HCT116 (cell line): ENCODE results near the gene LRRC71. TPM values are rescaled to one million over a fixed set of nuclear protein-coding genes. Genes with fewer than 3 reads are reported as not detected.

ENCODE experiments used
- ATAC-seq: fragments of 200-7000 bp; cut with Tn5 transposase; 2 replicates; pipeline ENCODE4 v1.9.1; 2020; ENCODE audit warnings: mild to moderate bottlenecking, moderate library complexity
- BruUV-seq: library from RNA; stranded (reverse); fragments of 400-500 nt; replicated peaks from 2 replicates; lab custom pipeline; 2021; lab: Mats Ljungman, UMichigan
- CTCF ChIA-PET: fragments of 300-600 bp; sonication (Branson Sonifier 250); formaldehyde crosslinking; loops from one replicate; lab custom pipeline; 2021; ENCODE audit warnings: antibody characterized with exemption; lab: Charles Lee
- POLR2A ChIA-PET: fragments of 300-600, 350-600 bp; sonication (Branson Sonifier 250); formaldehyde crosslinking; loops from one replicate; lab custom pipeline; 2021; ENCODE audit warnings: antibody characterized with exemption; lab: Charles Lee
- RAD21 ChIA-PET, 2 experiments: fragments of 300-600 bp; sonication (Branson Sonifier 250); formaldehyde crosslinking; loops; one replicate each; lab custom pipeline; 2023; ENCODE audit warnings: low total read pairs in 2 of 2; ENCODE audit not compliant: uncharacterized antibody in 2 of 2, unreplicated experiment in 2 of 2, low non-redundant PET in 1 of 2; lab: Charles Lee
- DNase-seq: peaks from one replicate; pipeline ENCODE4 v3.0.0-alpha.2; 2010; ENCODE audit warnings: low read depth, low spot score
- H2AFZ ChIP-seq: fragments of 200-600 bp; shearing (Covaris generic), sonication (generic); 2 replicates; pipeline ENCODE4 v1.6.1; 2017; ENCODE audit warnings: low read depth, mixed run types, mixed read lengths, antibody characterized with exemption, low read length; ENCODE audit not compliant: poor library complexity, severe bottlenecking
- H3K27ac ChIP-seq: 2 replicates; pipeline ENCODE4 v1.5.1; 2012; ENCODE audit warnings: low read depth, low read length
- H3K27me3 ChIP-seq: fragments of 200-600 bp; sonication (generic); 2 replicates; pipeline ENCODE4 v1.6.1; 2016; ENCODE audit warnings: mixed run types, low read length, mixed read lengths; ENCODE audit not compliant: insufficient read depth
- H3K36me3 ChIP-seq, 2 experiments: fragments of 200-500 bp in 1 of 2; fragments of 200-600 bp in 1 of 2; sonication (Bioruptor generic) in 1 of 2; sonication (generic) in 1 of 2; 2 replicates each; pipeline versions ENCODE4 v1.5.1 to v1.6.1; 2014 to 2016; ENCODE audit warnings: low read length in 2 of 2, inconsistent platforms in 1 of 2, mixed read lengths in 1 of 2, mixed run types in 1 of 2; ENCODE audit not compliant: insufficient read depth in 2 of 2, control insufficient read depth in 1 of 2
- H3K4me1 ChIP-seq, 2 experiments: fragments of 200-600 bp in 1 of 2; sonication (generic) in 1 of 2; 2 replicates each; pipeline versions ENCODE4 v1.5.1 to v1.6.1; 2012 to 2017; ENCODE audit warnings: low read length in 2 of 2, inconsistent platforms in 1 of 2, mild to moderate bottlenecking in 1 of 2, mixed read lengths in 1 of 2, mixed run types in 1 of 2, moderate library complexity in 1 of 2; ENCODE audit not compliant: insufficient read depth in 2 of 2, control insufficient read depth in 1 of 2
- H3K4me2 ChIP-seq: fragments of 200-600 bp; sonication (generic); 2 replicates; pipeline ENCODE4 v1.6.1; 2017; ENCODE audit warnings: mixed run types, low read length, mixed read lengths
- H3K4me3 ChIP-seq, 2 experiments: fragments of 200-600 bp in 1 of 2; sonication (generic) in 1 of 2; replicated peaks in 1 of 2; 2 replicates each; pipeline ENCODE4 v1.5.1; 2011 to 2016; ENCODE audit warnings: low read length in 2 of 2, control low read depth in 1 of 2, low read depth in 1 of 2, mild to moderate bottlenecking in 1 of 2, mixed read lengths in 1 of 2, mixed run types in 1 of 2
- H3K79me2 ChIP-seq: fragments of 200-600 bp; sonication (generic); 2 replicates; pipeline ENCODE4 v1.6.1; 2017; ENCODE audit warnings: mild to moderate bottlenecking, mixed run types, low read length, moderate library complexity, mixed read lengths; ENCODE audit not compliant: insufficient read depth
- H3K9ac ChIP-seq: fragments of 200-600 bp; sonication (generic); 2 replicates; pipeline ENCODE4 v1.6.1; 2016; ENCODE audit warnings: low read length, mixed read lengths
- H3K9me2 ChIP-seq: fragments of 200-600 bp; sonication (generic), shearing (Covaris generic); 2 replicates; pipeline ENCODE4 v1.6.1; 2017; ENCODE audit warnings: mixed run types, mild to moderate bottlenecking, moderate library complexity; ENCODE audit not compliant: insufficient read depth
- H3K9me3 ChIP-seq, 2 experiments: fragments of 200-500 bp in 1 of 2; fragments of 200-600 bp in 1 of 2; sonication (Bioruptor generic) in 1 of 2; sonication (generic) in 1 of 2; 2 replicates each; pipeline ENCODE4 v1.6.1; 2014 to 2017; ENCODE audit warnings: low read length in 2 of 2, mixed read lengths in 2 of 2, inconsistent platforms in 1 of 2, low read depth in 1 of 2, mild to moderate bottlenecking in 1 of 2, mixed run types in 1 of 2, moderate library complexity in 1 of 2; ENCODE audit not compliant: control insufficient read depth in 1 of 2, insufficient read depth in 1 of 2
- H4K20me1 ChIP-seq: fragments of 200-600 bp; sonication (generic), shearing (Covaris generic); 2 replicates; pipeline ENCODE4 v1.6.1; 2017; ENCODE audit warnings: mixed run types, mild to moderate bottlenecking, moderate library complexity; ENCODE audit not compliant: insufficient read depth
- CEBPB ChIP-seq: IDR thresholded peaks from 2 replicates; pipeline ENCODE4 v1.6.1; 2012; ENCODE audit warnings: low read depth
- EZH2 ChIP-seq: fragments of 200-600 bp; sonication (generic); IDR thresholded peaks from 2 replicates; pipeline ENCODE4 v1.6.1; 2017; ENCODE audit warnings: antibody characterized with exemption, mixed run types
- POLR2AphosphoS5 ChIP-seq: IDR thresholded peaks from 2 replicates; pipeline ENCODE4 v1.6.1; 2011; ENCODE audit warnings: mild to moderate bottlenecking, low read depth, low read length, moderate library complexity
- RAD21 ChIP-seq: IDR thresholded peaks from 2 replicates; pipeline ENCODE4 v1.6.1; 2012; ENCODE audit warnings: low read depth, mild to moderate bottlenecking
- SRF ChIP-seq: IDR thresholded peaks from 2 replicates; pipeline ENCODE4 v1.6.1; 2012; ENCODE audit warnings: low read depth
- YY1 ChIP-seq: IDR thresholded peaks from 2 replicates; pipeline ENCODE4 v1.6.1; 2011; ENCODE audit warnings: low read length, low read depth, moderate library complexity, mild to moderate bottlenecking; ENCODE audit not compliant: insufficient replicate concordance; ENCODE audit errors: extremely low read depth
- ZFX ChIP-seq: fragments of 450-650 bp; IDR thresholded peaks from 2 replicates; pipeline ENCODE4 v1.6.1; 2017
- intact Hi-C: fragments of 100-400 bp; cut with micrococcal nuclease; formaldehyde crosslinking; loops from 2 replicates; pipeline ENCODE4 v1.10.0; 2022
- total RNA-seq: library from RNA; stranded (reverse); gene quantifications from one replicate; pipeline ENCODE4 v1.2.1, GENCODE V29; 2021; ENCODE audit not compliant: unreplicated experiment
- TF ChIP-seq, protein P1 (sequence below), 3 experiments: fragments of 200-600 bp in 1 of 3; sonication (generic) in 1 of 3; IDR thresholded peaks in 2 of 3; conservative IDR thresholded peaks in 1 of 3; 2 replicates each; pipeline ENCODE4 v1.5.1; 2012 to 2017; ENCODE audit warnings: low read depth in 2 of 3, low read length in 2 of 3, antibody characterized with exemption in 1 of 3, borderline replicate concordance in 1 of 3, control low read depth in 1 of 3, mild to moderate bottlenecking in 1 of 3, mixed read lengths in 1 of 3, mixed run types in 1 of 3, moderate library complexity in 1 of 3; ENCODE audit not compliant: insufficient read depth in 1 of 3

Gene LRRC71
- total RNA-seq, 1 experiment from 2014 or later = not detected

DNA sequence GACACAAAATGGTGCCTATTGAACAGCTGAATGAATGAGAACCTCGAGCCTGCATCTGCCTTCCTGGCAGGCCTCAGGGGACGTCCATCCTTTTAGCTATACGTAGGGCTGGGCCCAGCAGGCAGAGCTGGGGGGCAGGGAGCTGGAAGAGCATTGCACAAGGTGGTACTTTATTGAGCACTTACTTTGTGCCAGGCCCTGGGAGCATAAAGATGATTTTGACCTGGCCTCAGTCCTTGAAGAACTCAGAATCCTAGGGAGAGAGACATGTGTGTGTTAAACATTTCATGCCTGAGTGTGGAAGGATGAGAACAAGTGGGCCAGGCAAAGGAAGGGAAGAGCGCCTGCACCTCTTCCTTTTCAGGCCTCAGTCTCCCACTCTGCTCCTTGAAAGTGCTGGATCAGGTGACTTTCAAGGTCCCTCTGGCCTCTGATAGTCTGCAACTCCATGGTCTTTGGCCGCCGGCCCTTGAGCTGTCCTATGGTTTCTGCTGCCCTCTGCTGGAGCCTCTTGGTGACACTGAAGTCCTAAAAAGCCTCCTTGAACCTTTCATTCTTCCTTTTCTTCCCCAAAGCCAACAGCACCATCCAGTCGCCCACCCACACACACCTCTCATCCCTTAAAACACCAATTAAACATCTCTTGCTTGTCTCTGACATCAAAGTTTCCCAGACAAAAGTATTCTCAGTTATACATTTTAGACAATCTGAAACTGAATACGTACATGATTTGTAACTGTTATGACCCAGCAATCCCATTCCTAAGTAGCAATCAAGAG lies 30.4 kb upstream of the LRRC71 start:
- Histone ChIP-seq H4K20me1 (no peaks in the 10 kb centered on the region), H3K9ac (no peak overlapping the region; the same call in 1 of the 2 replicates), H3K4me3 (no peak overlapping the region), H3K9me3 (no peaks in the 10 kb centered on the region), H3K4me1 (peaks cover 0 to 35% of the 10 kb centered on the region in 2 experiments; a peak in 3 of 4 replicates), H3K27ac (no peak overlapping the region), H3K4me2 (peak overlapping the region; percentile 37), H3K36me3 (no peaks in the 10 kb centered on the region), H3K27me3 (no peaks in the 10 kb centered on the region), H3K9me2 (no peaks in the 10 kb centered on the region), H2AFZ (peak overlapping the region; percentile 79), H3K79me2 (no peaks in the 10 kb centered on the region)
- no TSS peak for BruUV-seq
- ATAC-seq (peak; percentile 68), DNase-seq (peak; percentile 81)
- no peak for TF ChIP-seq EZH2
- no peak for TF ChIP-seq CEBPB
- TF ChIP-seq, protein P1, sequence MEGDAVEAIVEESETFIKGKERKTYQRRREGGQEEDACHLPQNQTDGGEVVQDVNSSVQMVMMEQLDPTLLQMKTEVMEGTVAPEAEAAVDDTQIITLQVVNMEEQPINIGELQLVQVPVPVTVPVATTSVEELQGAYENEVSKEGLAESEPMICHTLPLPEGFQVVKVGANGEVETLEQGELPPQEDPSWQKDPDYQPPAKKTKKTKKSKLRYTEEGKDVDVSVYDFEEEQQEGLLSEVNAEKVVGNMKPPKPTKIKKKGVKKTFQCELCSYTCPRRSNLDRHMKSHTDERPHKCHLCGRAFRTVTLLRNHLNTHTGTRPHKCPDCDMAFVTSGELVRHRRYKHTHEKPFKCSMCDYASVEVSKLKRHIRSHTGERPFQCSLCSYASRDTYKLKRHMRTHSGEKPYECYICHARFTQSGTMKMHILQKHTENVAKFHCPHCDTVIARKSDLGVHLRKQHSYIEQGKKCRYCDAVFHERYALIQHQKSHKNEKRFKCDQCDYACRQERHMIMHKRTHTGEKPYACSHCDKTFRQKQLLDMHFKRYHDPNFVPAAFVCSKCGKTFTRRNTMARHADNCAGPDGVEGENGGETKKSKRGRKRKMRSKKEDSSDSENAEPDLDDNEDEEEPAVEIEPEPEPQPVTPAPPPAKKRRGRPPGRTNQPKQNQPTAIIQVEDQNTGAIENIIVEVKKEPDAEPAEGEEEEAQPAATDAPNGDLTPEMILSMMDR (IDR thresholded peaks at IDR 0.05 in 2 of 3, conservative IDR thresholded peaks at IDR 0.05 in 1 of 3; ENCODE audit: borderline replicate concordance in 1 of 3, insufficient read depth in 1 of 3, low read depth in 2 of 3, low read length in 2 of 3) = peak in 2 of 3 experiments; percentile 76 to 85; a peak in 4 of 6 replicates
- TF ChIP-seq SRF = no peak
- TF ChIP-seq YY1 = peak; percentile 55
- peak; percentile 48; the same call in 1 of the 2 replicates for TF ChIP-seq ZFX
- peak; percentile 59 for TF ChIP-seq POLR2AphosphoS5
- no peak for TF ChIP-seq RAD21
- ChIA-PET POLR2A (interaction anchor here (0.7 to 1.4 kb wide), 4 partner anchors 38 to 200 kb away, joined by 3 to 7 read pairs (median 4); no protein-coding TSS in a partner anchor), RAD21 (interaction anchor here (0.6 to 1.9 kb wide), 6 partner anchors 14 to 201 kb away, joined by 3 to 6 read pairs (median 5); partner anchors contain the start of genes ISG20L2 (in 1 of the 2) and METTL25B (in 1 of the 2)), CTCF (interaction anchor here (0.5 to 4.6 kb wide), 10 partner anchors 30 to 271 kb away, joined by 3 to 62 read pairs (median 6); partner anchors contain the start of genes HAPLN2, ISG20L2, LRRC71 and METTL25B)
- intact Hi-C loops = loop anchor here (1.0 to 2.0 kb wide), 4 partner anchors 51 to 201 kb away; no protein-coding TSS in a partner anchor
